ENCODE data around the gene APBB3.

APBB3 gene

GRCh38 chr5:140567136-140567818 lies 2.9 kb upstream of the APBB3 start:
- H3K4me1 ChIP-seq (ENCODE audit: control insufficient read depth in 1 of 2, insufficient read depth in 2 of 2, low read length in 2 of 2) = peaks cover 47 to 61% of the 10 kb centered on the region in 2 donors
- H3K36me3 ChIP-seq (ENCODE audit: control insufficient read depth in 1 of 2, insufficient read depth in 2 of 2, low read length in 2 of 2) = peaks cover 9 to 29% of the 10 kb centered on the region in 2 donors
- no peak overlapping the region for H3K9ac ChIP-seq (ENCODE audit: low read depth in 1 of 2, low read length in 2 of 2)
- no peaks in the 10 kb centered on the region for H3K9me3 ChIP-seq (ENCODE audit: control insufficient read depth in 1 of 2, low read length in 2 of 2)
- H3K27ac ChIP-seq (ENCODE audit: low read depth, low read length) = no peak overlapping the region
- no peak overlapping the region for H3K4me3 ChIP-seq (ENCODE audit: low read depth in 1 of 2, low read length in 2 of 2)
- no peaks in the 10 kb centered on the region for H3K27me3 ChIP-seq (ENCODE audit: control insufficient read depth in 1 of 2, insufficient read depth in 2 of 2, low read length in 2 of 2)

GRCh38 chr5:140566665-140567064 lies 2.3 kb upstream of the APBB3 start:
- Histone ChIP-seq H3K4me1 (ENCODE audit: control insufficient read depth in 1 of 2, insufficient read depth in 2 of 2, low read length in 2 of 2) (peaks cover 47 to 57% of the 10 kb centered on the region in 2 donors), H3K9ac (ENCODE audit: low read depth in 1 of 2, low read length in 2 of 2) (no peak overlapping the region), H3K27ac (ENCODE audit: low read depth, low read length) (no peak overlapping the region), H3K27me3 (ENCODE audit: control insufficient read depth in 1 of 2, insufficient read depth in 2 of 2, low read length in 2 of 2) (no peaks in the 10 kb centered on the region), H3K9me3 (ENCODE audit: control insufficient read depth in 1 of 2, low read length in 2 of 2) (no peaks in the 10 kb centered on the region), H3K36me3 (ENCODE audit: control insufficient read depth in 1 of 2, insufficient read depth in 2 of 2, low read length in 2 of 2) (peaks cover 9 to 29% of the 10 kb centered on the region in 2 donors), H3K4me3 (ENCODE audit: low read depth in 1 of 2, low read length in 2 of 2) (no peak overlapping the region)

GRCh38 chr5:140565780-140566095 lies 1.3 kb upstream of the APBB3 start:
- Histone ChIP-seq H3K9me3 (ENCODE audit: control insufficient read depth in 1 of 2, low read length in 2 of 2) (no peaks in the 10 kb centered on the region), H3K36me3 (ENCODE audit: control insufficient read depth in 1 of 2, insufficient read depth in 2 of 2, low read length in 2 of 2) (peaks cover 9 to 27% of the 10 kb centered on the region in 2 donors), H3K9ac (ENCODE audit: low read depth in 1 of 2, low read length in 2 of 2) (peak overlapping the region; percentile 92 to 99), H3K4me3 (ENCODE audit: low read depth in 1 of 2, low read length in 2 of 2) (peak overlapping the region; percentile 79 to 98), H3K27me3 (ENCODE audit: control insufficient read depth in 1 of 2, insufficient read depth in 2 of 2, low read length in 2 of 2) (no peaks in the 10 kb centered on the region), H3K27ac (ENCODE audit: low read depth, low read length) (no peak overlapping the region), H3K4me1 (ENCODE audit: control insufficient read depth in 1 of 2, insufficient read depth in 2 of 2, low read length in 2 of 2) (peaks cover 44 to 54% of the 10 kb centered on the region in 2 donors)

- H3K36me3 ChIP-seq (ENCODE audit: control insufficient read depth in 1 of 2, insufficient read depth in 2 of 2, low read length in 2 of 2) = peaks cover 9 to 30% of the 10 kb centered on the region in 2 donors
- H3K4me3 ChIP-seq (ENCODE audit: low read depth in 1 of 2, low read length in 2 of 2) = peak overlapping the region; percentile 79 to 98
- H3K9me3 ChIP-seq (ENCODE audit: control insufficient read depth in 1 of 2, low read length in 2 of 2) = no peaks in the 10 kb centered on the region
- H3K9ac ChIP-seq (ENCODE audit: low read depth in 1 of 2, low read length in 2 of 2) = peak overlapping the region; percentile 92 to 99
- peak overlapping the region; percentile 94 for H3K27ac ChIP-seq (ENCODE audit: low read depth, low read length)
- H3K4me1 ChIP-seq (ENCODE audit: control insufficient read depth in 1 of 2, insufficient read depth in 2 of 2, low read length in 2 of 2) = peaks cover 39 to 49% of the 10 kb centered on the region in 2 donors
- no peaks in the 10 kb centered on the region for H3K27me3 ChIP-seq (ENCODE audit: control insufficient read depth in 1 of 2, insufficient read depth in 2 of 2, low read length in 2 of 2)
These were observed 804 bp upstream of the APBB3 start for GRCh38 chr5:140565024-140565779.

GRCh38 chr5:140563596-140563995 lies 802 bp downstream of the APBB3 start:
- Histone ChIP-seq H3K27ac (ENCODE audit: low read depth, low read length) (peak overlapping the region; percentile 94), H3K27me3 (ENCODE audit: control insufficient read depth in 1 of 2, insufficient read depth in 2 of 2, low read length in 2 of 2) (no peaks in the 10 kb centered on the region), H3K4me3 (ENCODE audit: low read depth in 1 of 2, low read length in 2 of 2) (peak overlapping the region; percentile 79 to 98), H3K36me3 (ENCODE audit: control insufficient read depth in 1 of 2, insufficient read depth in 2 of 2, low read length in 2 of 2) (peaks cover 9 to 30% of the 10 kb centered on the region in 2 donors), H3K9me3 (ENCODE audit: control insufficient read depth in 1 of 2, low read length in 2 of 2) (no peaks in the 10 kb centered on the region), H3K9ac (ENCODE audit: low read depth in 1 of 2, low read length in 2 of 2) (peak overlapping the region; percentile 92 to 99), H3K4me1 (ENCODE audit: control insufficient read depth in 1 of 2, insufficient read depth in 2 of 2, low read length in 2 of 2) (peaks cover 23 to 36% of the 10 kb centered on the region in 2 donors)

- no peak overlapping the region for H3K27ac ChIP-seq (ENCODE audit: low read depth, low read length)
- H3K9ac ChIP-seq (ENCODE audit: low read depth in 1 of 2, low read length in 2 of 2) = no peak overlapping the region
- peaks cover under 1 to 15% of the 10 kb centered on the region in 2 donors for H3K36me3 ChIP-seq (ENCODE audit: control insufficient read depth in 1 of 2, insufficient read depth in 2 of 2, low read length in 2 of 2)
- H3K4me3 ChIP-seq (ENCODE audit: low read depth in 1 of 2, low read length in 2 of 2) = no peak overlapping the region
- no peaks in the 10 kb centered on the region for H3K27me3 ChIP-seq (ENCODE audit: control insufficient read depth in 1 of 2, insufficient read depth in 2 of 2, low read length in 2 of 2)
- H3K4me1 ChIP-seq (ENCODE audit: control insufficient read depth in 1 of 2, insufficient read depth in 2 of 2, low read length in 2 of 2) = peaks cover 27 to 35% of the 10 kb centered on the region in 2 donors
- H3K9me3 ChIP-seq (ENCODE audit: control insufficient read depth in 1 of 2, low read length in 2 of 2) = no peaks in the 10 kb centered on the region
These were observed 2.5 kb downstream of the APBB3 start for GRCh38 chr5:140561753-140562523.

GRCh38 chr5:140560227-140560626 lies 4.2 kb downstream of the APBB3 start:
- no peak overlapping the region for H3K9ac ChIP-seq (ENCODE audit: low read depth in 1 of 2, low read length in 2 of 2)
- H3K9me3 ChIP-seq (ENCODE audit: control insufficient read depth in 1 of 2, low read length in 2 of 2) = no peaks in the 10 kb centered on the region
- H3K27ac ChIP-seq (ENCODE audit: low read depth, low read length) = no peak overlapping the region
- H3K36me3 ChIP-seq (ENCODE audit: control insufficient read depth in 1 of 2, insufficient read depth in 2 of 2, low read length in 2 of 2) = peaks cover 0 to 4% of the 10 kb centered on the region in 2 donors
- H3K4me1 ChIP-seq (ENCODE audit: control insufficient read depth in 1 of 2, insufficient read depth in 2 of 2, low read length in 2 of 2) = peaks cover 28 to 35% of the 10 kb centered on the region in 2 donors
- no peak overlapping the region for H3K4me3 ChIP-seq (ENCODE audit: low read depth in 1 of 2, low read length in 2 of 2)
- no peaks in the 10 kb centered on the region for H3K27me3 ChIP-seq (ENCODE audit: control insufficient read depth in 1 of 2, insufficient read depth in 2 of 2, low read length in 2 of 2)

- H3K4me3 ChIP-seq (ENCODE audit: low read depth in 1 of 2, low read length in 2 of 2) = no peak overlapping the region
- H3K9ac ChIP-seq (ENCODE audit: low read depth in 1 of 2, low read length in 2 of 2) = no peak overlapping the region
- peaks cover 0 to 4% of the 10 kb centered on the region in 2 donors for H3K36me3 ChIP-seq (ENCODE audit: control insufficient read depth in 1 of 2, insufficient read depth in 2 of 2, low read length in 2 of 2)
- H3K27ac ChIP-seq (ENCODE audit: low read depth, low read length) = no peak overlapping the region
- H3K27me3 ChIP-seq (ENCODE audit: control insufficient read depth in 1 of 2, insufficient read depth in 2 of 2, low read length in 2 of 2) = no peaks in the 10 kb centered on the region
- H3K9me3 ChIP-seq (ENCODE audit: control insufficient read depth in 1 of 2, low read length in 2 of 2) = no peaks in the 10 kb centered on the region
- peaks cover 21 to 26% of the 10 kb centered on the region in 2 donors for H3K4me1 ChIP-seq (ENCODE audit: control insufficient read depth in 1 of 2, insufficient read depth in 2 of 2, low read length in 2 of 2)
These were observed 5.9 kb downstream of the APBB3 start for GRCh38 chr5:140558542-140558941.

GRCh38 chr5:140557965-140558364 lies 6.4 kb downstream of the APBB3 start:
- peaks cover 17 to 21% of the 10 kb centered on the region in 2 donors for H3K4me1 ChIP-seq (ENCODE audit: control insufficient read depth in 1 of 2, insufficient read depth in 2 of 2, low read length in 2 of 2)
- H3K9ac ChIP-seq (ENCODE audit: low read depth in 1 of 2, low read length in 2 of 2) = peak overlapping the region; percentile 91 to 95
- peak overlapping the region; percentile 83 to 86 for H3K4me3 ChIP-seq (ENCODE audit: low read depth in 1 of 2, low read length in 2 of 2)
- peaks cover 0 to 5% of the 10 kb centered on the region in 2 donors for H3K36me3 ChIP-seq (ENCODE audit: control insufficient read depth in 1 of 2, insufficient read depth in 2 of 2, low read length in 2 of 2)
- no peaks in the 10 kb centered on the region for H3K27me3 ChIP-seq (ENCODE audit: control insufficient read depth in 1 of 2, insufficient read depth in 2 of 2, low read length in 2 of 2)
- no peaks in the 10 kb centered on the region for H3K9me3 ChIP-seq (ENCODE audit: control insufficient read depth in 1 of 2, low read length in 2 of 2)
- H3K27ac ChIP-seq (ENCODE audit: low read depth, low read length) = peak overlapping the region; percentile 88

Data from duodenal mucosa (tissue), 2 donors.